ENCODE measurements around the gene PTPRD.

PTPRD gene

GRCh38 chr9:8821910-8822666, 1790.7 kb downstream of the PTPRD start:
- Histone ChIP-seq H3K4me1 (ENCODE audit: insufficient read depth, insufficient read length) (no peaks in the 10 kb centered on the region), H3K36me3 (ENCODE audit: insufficient read depth, insufficient read length, low read length) (no peaks in the 10 kb centered on the region), H3K9me3 (ENCODE audit: insufficient read depth, low read length) (no peaks in the 10 kb centered on the region; the same call in 1 of the 2 replicates), H3K9ac (ENCODE audit: insufficient read length, low read depth) (no peak overlapping the region), H3K27me3 (ENCODE audit: insufficient read depth, insufficient read length) (no peaks in the 10 kb centered on the region), H3K4me3 (ENCODE audit: insufficient read length, low read depth) (no peak overlapping the region)
- no peak for DNase-seq (ENCODE audit: low read depth, low spot score)
- TF ChIP-seq YY1 (IDR thresholded peaks at IDR 0.05; ENCODE audit: insufficient read depth, insufficient read length), result no peak

GRCh38 chr9:8817335-8817734, 1795.5 kb downstream of the PTPRD start:
- Histone ChIP-seq H3K9me3 (ENCODE audit: insufficient read depth, low read length) (no peaks in the 10 kb centered on the region), H3K27me3 (ENCODE audit: insufficient read depth, insufficient read length) (no peaks in the 10 kb centered on the region), H3K4me3 (ENCODE audit: insufficient read length, low read depth) (no peak overlapping the region), H3K9ac (ENCODE audit: insufficient read length, low read depth) (no peak overlapping the region), H3K36me3 (ENCODE audit: insufficient read depth, insufficient read length, low read length) (no peaks in the 10 kb centered on the region), H3K4me1 (ENCODE audit: insufficient read depth, insufficient read length) (no peaks in the 10 kb centered on the region)
- no peak for DNase-seq (ENCODE audit: low read depth, low spot score)
- no peak for TF ChIP-seq ZNF274 (IDR thresholded peaks at IDR 0.05; ENCODE audit: low read depth, low read length)
- no peak for TF ChIP-seq YY1 (IDR thresholded peaks at IDR 0.05; ENCODE audit: insufficient read depth, insufficient read length)
- TF ChIP-seq SUZ12 (IDR thresholded peaks at IDR 0.05; ENCODE audit: extremely low read depth, insufficient read depth, insufficient read length), result no peak

- no peak for DNase-seq (ENCODE audit: low read depth, low spot score)
- Histone ChIP-seq H3K4me3 (ENCODE audit: insufficient read length, low read depth) (no peak overlapping the region), H3K9ac (ENCODE audit: insufficient read length, low read depth) (no peak overlapping the region), H3K9me3 (ENCODE audit: insufficient read depth, low read length) (no peaks in the 10 kb centered on the region), H3K36me3 (ENCODE audit: insufficient read depth, insufficient read length, low read length) (peaks cover under 1% of the 10 kb centered on the region), H3K27me3 (ENCODE audit: insufficient read depth, insufficient read length) (no peaks in the 10 kb centered on the region), H3K4me1 (ENCODE audit: insufficient read depth, insufficient read length) (no peaks in the 10 kb centered on the region)
- TF ChIP-seq SUZ12 (IDR thresholded peaks at IDR 0.05; ENCODE audit: extremely low read depth, insufficient read depth, insufficient read length) (no peak), YY1 (IDR thresholded peaks at IDR 0.05; ENCODE audit: insufficient read depth, insufficient read length) (no peak), ZNF274 (IDR thresholded peaks at IDR 0.05; ENCODE audit: low read depth, low read length) (no peak)
Measured at GRCh38 chr9:8816361-8816760, 1796.4 kb downstream of the PTPRD start.

GRCh38 chr9:8815931-8816330, 1796.9 kb downstream of the PTPRD start:
- no peak for TF ChIP-seq ZNF274 (IDR thresholded peaks at IDR 0.05; ENCODE audit: low read depth, low read length)
- TF ChIP-seq YY1 (IDR thresholded peaks at IDR 0.05; ENCODE audit: insufficient read depth, insufficient read length), result no peak
- TF ChIP-seq SUZ12 (IDR thresholded peaks at IDR 0.05; ENCODE audit: extremely low read depth, insufficient read depth, insufficient read length), result no peak
- H3K4me1 ChIP-seq (ENCODE audit: insufficient read depth, insufficient read length), result no peaks in the 10 kb centered on the region
- no peaks in the 10 kb centered on the region for H3K9me3 ChIP-seq (ENCODE audit: insufficient read depth, low read length)
- peaks cover 5% of the 10 kb centered on the region for H3K36me3 ChIP-seq (ENCODE audit: insufficient read depth, insufficient read length, low read length)
- no peak for DNase-seq (ENCODE audit: low read depth, low spot score)
- H3K9ac ChIP-seq (ENCODE audit: insufficient read length, low read depth), result no peak overlapping the region
- H3K27me3 ChIP-seq (ENCODE audit: insufficient read depth, insufficient read length), result no peaks in the 10 kb centered on the region
- H3K4me3 ChIP-seq (ENCODE audit: insufficient read length, low read depth), result no peak overlapping the region

- TF ChIP-seq YY1 (IDR thresholded peaks at IDR 0.05; ENCODE audit: insufficient read depth, insufficient read length), result no peak
- no peak for TF ChIP-seq SUZ12 (IDR thresholded peaks at IDR 0.05; ENCODE audit: extremely low read depth, insufficient read depth, insufficient read length)
- TF ChIP-seq ZNF274 (IDR thresholded peaks at IDR 0.05; ENCODE audit: low read depth, low read length), result no peak
- no peaks in the 10 kb centered on the region for H3K27me3 ChIP-seq (ENCODE audit: insufficient read depth, insufficient read length)
- DNase-seq (ENCODE audit: low read depth, low spot score), result no peak
- H3K36me3 ChIP-seq (ENCODE audit: insufficient read depth, insufficient read length, low read length), result peaks cover 7% of the 10 kb centered on the region
- no peak overlapping the region for H3K9ac ChIP-seq (ENCODE audit: insufficient read length, low read depth)
- no peaks in the 10 kb centered on the region for H3K9me3 ChIP-seq (ENCODE audit: insufficient read depth, low read length)
- H3K4me1 ChIP-seq (ENCODE audit: insufficient read depth, insufficient read length), result no peaks in the 10 kb centered on the region
- no peak overlapping the region for H3K4me3 ChIP-seq (ENCODE audit: insufficient read length, low read depth)
Measured at GRCh38 chr9:8815219-8815618, 1797.6 kb downstream of the PTPRD start.

- H3K9me3 ChIP-seq (ENCODE audit: insufficient read depth, low read length), result no peaks in the 10 kb centered on the region
- H3K36me3 ChIP-seq (ENCODE audit: insufficient read depth, insufficient read length, low read length), result peaks cover 9% of the 10 kb centered on the region
- H3K9ac ChIP-seq (ENCODE audit: insufficient read length, low read depth), result no peak overlapping the region
- H3K4me1 ChIP-seq (ENCODE audit: insufficient read depth, insufficient read length), result no peaks in the 10 kb centered on the region
- TF ChIP-seq SUZ12 (IDR thresholded peaks at IDR 0.05; ENCODE audit: extremely low read depth, insufficient read depth, insufficient read length) (no peak), ZNF274 (IDR thresholded peaks at IDR 0.05; ENCODE audit: low read depth, low read length) (no peak), YY1 (IDR thresholded peaks at IDR 0.05; ENCODE audit: insufficient read depth, insufficient read length) (no peak)
- H3K27me3 ChIP-seq (ENCODE audit: insufficient read depth, insufficient read length), result no peaks in the 10 kb centered on the region
- DNase-seq (ENCODE audit: low read depth, low spot score), result no peak
- H3K4me3 ChIP-seq (ENCODE audit: insufficient read length, low read depth), result no peak overlapping the region
Measured at GRCh38 chr9:8812888-8813287, 1799.9 kb downstream of the PTPRD start.

- Histone ChIP-seq H3K4me1 (ENCODE audit: insufficient read depth, insufficient read length) (no peaks in the 10 kb centered on the region), H3K36me3 (ENCODE audit: insufficient read depth, insufficient read length, low read length) (peaks cover 9% of the 10 kb centered on the region), H3K9ac (ENCODE audit: insufficient read length, low read depth) (no peak overlapping the region), H3K27me3 (ENCODE audit: insufficient read depth, insufficient read length) (no peaks in the 10 kb centered on the region), H3K4me3 (ENCODE audit: insufficient read length, low read depth) (no peak overlapping the region), H3K9me3 (ENCODE audit: insufficient read depth, low read length) (no peaks in the 10 kb centered on the region)
- TF ChIP-seq ZNF274 (IDR thresholded peaks at IDR 0.05; ENCODE audit: low read depth, low read length), result no peak
- TF ChIP-seq SUZ12 (IDR thresholded peaks at IDR 0.05; ENCODE audit: extremely low read depth, insufficient read depth, insufficient read length), result no peak
- TF ChIP-seq YY1 (IDR thresholded peaks at IDR 0.05; ENCODE audit: insufficient read depth, insufficient read length), result no peak
- no peak for DNase-seq (ENCODE audit: low read depth, low spot score)
Measured at GRCh38 chr9:8809741-8810140, 1803.1 kb downstream of the PTPRD start.
